HCT116 (cell line): ENCODE measurements around the gene CCL7.

Experiments used
- CTCF ChIP-seq, 3 experiments: fragments of 200-600 bp in 1 of 3; sonication (generic) in 1 of 3; IDR thresholded peaks in 2 of 3; conservative IDR thresholded peaks in 1 of 3; 2 replicates each; pipeline ENCODE4 v1.5.1; 2012 to 2017; ENCODE audit warnings: low read depth in 2 of 3, low read length in 2 of 3, antibody characterized with exemption in 1 of 3, borderline replicate concordance in 1 of 3, control low read depth in 1 of 3, mild to moderate bottlenecking in 1 of 3, mixed read lengths in 1 of 3, mixed run types in 1 of 3, moderate library complexity in 1 of 3; ENCODE audit not compliant: insufficient read depth in 1 of 3
- EZH2 ChIP-seq: fragments of 200-600 bp; sonication (generic); IDR thresholded peaks from 2 replicates; pipeline ENCODE4 v1.6.1; 2017; ENCODE audit warnings: antibody characterized with exemption, mixed run types
- REST ChIP-seq: IDR thresholded peaks from 2 replicates; pipeline ENCODE4 v1.6.1; 2012; ENCODE audit warnings: low read depth

- no peak for TF ChIP-seq CTCF (IDR thresholded peaks at IDR 0.05 in 2 of 3, conservative IDR thresholded peaks at IDR 0.05 in 1 of 3; ENCODE audit: borderline replicate concordance in 1 of 3, insufficient read depth in 1 of 3, low read depth in 2 of 3, low read length in 2 of 3)
- no peak for TF ChIP-seq REST
- no peak for TF ChIP-seq EZH2
Measured at GRCh38 chr17:34265711-34266110, 4.3 kb upstream of the CCL7 start.
